GM10847 (cell line): Measurements from ENCODE around the gene CCL23.

Source experiments
- POLR2A ChIP-seq: IDR thresholded peaks from 2 replicates; pipeline ENCODE4 v1.6.1; 2011; ENCODE audit not compliant: insufficient read length; ENCODE audit errors: extremely low read depth

CCL23 gene

GRCh38 chr17:36014946-36015345, 2.8 kb downstream of the CCL23 start:
- TF ChIP-seq POLR2A = no peak

- TF ChIP-seq POLR2A = no peak
Measured at GRCh38 chr17:36011201-36011600, 6.6 kb downstream of the CCL23 start.

GRCh38 chr17:36008998-36009665, 8.6 kb downstream of the CCL23 start:
- TF ChIP-seq POLR2A = no peak

DNA sequence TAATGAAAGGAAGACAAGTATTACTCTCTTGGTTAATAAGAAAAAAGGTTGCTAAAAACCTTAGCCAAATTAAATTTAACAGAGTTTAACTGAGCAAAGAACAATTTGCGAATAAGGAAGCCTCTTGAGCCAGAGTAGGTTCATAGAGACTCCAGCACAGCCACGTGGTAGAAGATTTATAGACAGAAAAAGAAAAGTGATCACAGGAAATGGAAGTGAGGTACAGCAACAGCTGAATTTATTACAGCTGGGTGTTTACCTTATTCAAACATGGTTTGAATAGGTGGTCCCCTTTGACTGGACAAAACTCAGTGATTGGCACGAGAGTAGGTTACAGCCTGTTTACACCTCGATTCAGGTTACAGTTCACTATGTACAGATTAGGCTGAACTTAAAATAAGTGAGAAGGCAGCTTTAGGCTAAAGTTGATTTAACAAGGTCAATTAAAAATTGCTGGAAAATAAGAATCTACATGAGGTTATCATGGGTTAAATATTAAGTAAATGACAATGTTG, 13.1 kb downstream of the CCL23 start:
- no peak for TF ChIP-seq POLR2A

DNA sequence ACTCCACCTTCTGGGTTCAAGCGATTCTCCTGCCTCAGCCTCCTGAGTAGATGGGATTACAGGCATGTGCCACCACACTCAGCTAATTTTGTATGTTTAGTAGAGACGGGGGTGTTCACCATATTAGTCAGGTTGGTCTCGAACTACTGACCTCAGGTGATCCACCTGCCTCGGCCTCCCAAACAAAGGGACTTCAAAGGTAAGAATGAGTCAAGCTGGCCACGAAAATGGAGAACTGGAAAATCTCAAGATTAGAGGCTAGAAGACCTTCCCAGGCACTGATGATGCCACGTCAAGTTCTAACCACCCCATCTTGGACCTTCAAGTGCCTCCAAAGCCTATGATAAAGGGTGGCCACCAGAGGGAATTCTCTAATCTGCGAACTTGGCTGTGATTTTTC, 15.1 kb downstream of the CCL23 start:
- no peak for TF ChIP-seq POLR2A

DNA sequence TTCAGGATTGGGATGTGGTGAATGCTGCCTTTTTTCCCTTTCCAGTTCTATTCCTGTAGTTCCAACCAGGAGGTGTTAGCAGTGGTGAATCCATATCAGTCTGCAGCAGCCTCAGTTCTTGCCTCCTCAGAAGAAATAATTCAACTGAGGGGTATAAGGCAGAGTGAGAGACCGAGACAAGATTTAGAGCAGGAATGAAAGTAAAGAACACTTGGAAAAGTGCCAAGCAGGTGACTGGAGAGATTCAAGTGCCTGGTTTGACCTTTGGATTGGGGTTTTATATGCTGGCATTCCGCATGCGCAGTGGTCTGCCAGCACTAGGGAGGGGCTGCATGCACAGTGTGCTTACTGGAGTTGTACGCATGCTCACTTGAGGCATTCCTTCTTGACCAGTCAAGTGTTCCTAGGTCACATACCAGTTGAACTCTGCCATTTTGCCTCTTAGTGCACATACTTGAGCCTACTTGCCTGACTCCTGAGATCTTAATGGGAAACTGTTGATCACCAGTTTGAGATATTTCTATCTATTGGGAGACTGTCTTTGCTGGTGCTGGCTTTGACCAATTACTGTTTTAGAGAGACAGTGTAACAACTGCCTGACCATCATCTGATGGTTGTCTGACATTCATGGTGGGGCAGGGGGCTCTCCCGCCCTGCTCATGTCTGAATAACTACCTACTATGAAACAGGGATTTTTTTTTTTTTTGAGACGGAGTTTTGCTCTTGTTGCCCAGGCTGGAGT, 15.7 kb downstream of the CCL23 start:
- no peak for TF ChIP-seq POLR2A

- no peak for TF ChIP-seq POLR2A
Measured at GRCh38 chr17:36001110-36001771, 16.5 kb downstream of the CCL23 start, which contains the start of gene CCL15. TSS of gene CCL15 (minus strand) at chr17:36001553. CDS start at chr17:36001492, 61 bp downstream.

DNA sequence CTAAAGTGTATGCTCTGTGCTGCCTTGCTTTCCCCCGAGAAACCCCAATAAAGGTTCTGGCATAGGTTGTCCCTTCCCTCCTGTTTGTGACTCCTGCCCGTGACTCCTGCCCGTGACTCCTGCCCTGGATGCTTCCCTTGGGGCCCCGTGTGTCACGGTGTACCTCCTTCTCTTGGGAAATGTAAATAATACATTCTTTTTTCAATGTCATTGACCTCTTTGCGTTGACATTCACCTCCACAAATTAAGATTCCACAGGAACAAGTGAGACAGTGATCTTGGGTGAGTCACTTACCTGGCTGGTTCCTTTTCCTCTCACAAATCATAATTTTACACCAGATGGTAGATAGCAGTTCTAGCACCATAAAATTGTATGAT, 17.1 kb downstream of the CCL23 start:
- no peak for TF ChIP-seq POLR2A

DNA sequence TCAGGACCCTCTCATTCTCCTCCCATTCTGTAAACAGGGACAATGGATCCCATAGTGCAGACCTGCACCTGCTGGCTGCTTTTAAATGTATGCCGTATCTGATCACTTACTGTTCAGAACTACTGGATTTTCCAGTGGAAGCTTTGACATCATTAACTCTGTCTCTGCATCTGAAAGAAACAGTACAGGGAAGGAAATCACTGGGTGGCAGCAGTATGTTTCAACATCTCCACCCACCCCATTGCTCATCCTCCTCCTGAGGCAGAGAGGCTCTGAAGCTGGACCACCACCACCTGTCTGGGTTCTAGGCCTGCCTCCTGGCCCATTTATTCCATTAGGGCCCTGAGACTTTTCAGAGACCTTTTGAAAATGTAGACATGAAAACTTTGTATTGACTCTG, 19.0 kb downstream of the CCL23 start:
- no peak for TF ChIP-seq POLR2A

- no peak for TF ChIP-seq POLR2A
Measured at GRCh38 chr17:35998018-35998545, 19.7 kb downstream of the CCL23 start.

- no peak for TF ChIP-seq POLR2A
Measured at GRCh38 chr17:35991075-35991474, 26.7 kb downstream of the CCL23 start.

- TF ChIP-seq POLR2A = no peak
Measured at GRCh38 chr17:35988164-35988563, 29.6 kb downstream of the CCL23 start.

- no peak for TF ChIP-seq POLR2A
Measured at GRCh38 chr17:35986643-35987042, 31.1 kb downstream of the CCL23 start, which contains the start of gene CCL14. TSS of gene CCL14 (minus strand) at chr17:35986729. CDS start at chr17:35986649, 80 bp downstream.

DNA sequence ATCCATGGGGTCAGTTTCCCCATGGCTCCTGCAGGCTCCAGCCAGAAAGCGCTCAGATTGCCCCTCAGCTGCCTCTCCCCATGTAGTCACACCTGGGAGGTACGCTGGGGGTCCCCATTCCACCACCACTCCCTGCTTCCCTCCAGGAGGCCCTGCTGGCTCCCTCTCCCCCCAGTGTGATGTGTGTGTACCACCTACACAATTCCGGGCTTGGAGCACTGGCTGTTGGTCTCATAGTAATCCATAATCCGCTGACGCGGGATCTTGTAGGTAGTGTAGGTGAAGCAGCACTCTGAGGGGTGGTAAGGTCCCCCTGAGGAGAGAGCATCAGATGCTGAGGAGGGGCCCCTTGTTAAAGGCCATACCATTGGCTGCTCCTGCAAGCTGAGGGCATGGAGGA, 33.6 kb downstream of the CCL23 start:
- no peak for TF ChIP-seq POLR2A

- no peak for TF ChIP-seq POLR2A
Measured at GRCh38 chr17:35982409-35983191, 35.2 kb downstream of the CCL23 start.

GRCh38 chr17:35981908-35982330, 35.9 kb downstream of the CCL23 start:
- no peak for TF ChIP-seq POLR2A
